ENCODE data around the gene SMG9.
"Not testable (repeated sequence)": the region's sequence is repeated elsewhere in the genome, so short reads cannot be mapped to it uniquely, and the experiment has no call there.

Gene SMG9

GRCh38 chr19:43779147-43779819 is 24.5 kb upstream of the SMG9 start:
- DNase-seq = peak; percentile 30 to 68

- DNase-seq = no peak
Observed at GRCh38 chr19:43778651-43779050, 23.9 kb upstream of the SMG9 start.

- DNase-seq = peak in 1 of 2 donors; percentile 26
Observed at GRCh38 chr19:43777163-43777695, 22.5 kb upstream of the SMG9 start.

GRCh38 chr19:43776286-43776685 is 21.5 kb upstream of the SMG9 start:
- DNase-seq = no peak

GRCh38 chr19:43775299-43775890 is 20.6 kb upstream of the SMG9 start:
- DNase-seq = no peak

GRCh38 chr19:43774940-43775258 is 20.1 kb upstream of the SMG9 start:
- not testable (repeated sequence) for DNase-seq

- DNase-seq = peak in 1 of 2 donors; percentile 19
Observed at GRCh38 chr19:43774103-43774939, 19.6 kb upstream of the SMG9 start.

GRCh38 chr19:43773725-43774102 is 19.0 kb upstream of the SMG9 start:
- DNase-seq = no peak

- DNase-seq = no peak
Observed at GRCh38 chr19:43769256-43769655, 14.5 kb upstream of the SMG9 start.

- peak; percentile 85 to 89 for DNase-seq
Observed at GRCh38 chr19:43768273-43769050, 13.7 kb upstream of the SMG9 start.

- DNase-seq = no peak
Observed at GRCh38 chr19:43767818-43768217, 13.1 kb upstream of the SMG9 start.

GRCh38 chr19:43767316-43767715 is 12.6 kb upstream of the SMG9 start:
- no peak for DNase-seq

GRCh38 chr19:43766755-43767043 is 11.9 kb upstream of the SMG9 start:
- DNase-seq = no peak

- peak; percentile 93 to 99 for DNase-seq
Observed at GRCh38 chr19:43765109-43765876, 10.5 kb upstream of the SMG9 start.

GRCh38 chr19:43764684-43765083 is 9.9 kb upstream of the SMG9 start:
- not testable (repeated sequence) for DNase-seq

GRCh38 chr19:43763473-43763939 is 8.7 kb upstream of the SMG9 start:
- DNase-seq = peak; percentile 96 to 100

GRCh38 chr19:43762814-43763213 is 8.1 kb upstream of the SMG9 start:
- no peak for DNase-seq

GRCh38 chr19:43760941-43761340 is 6.2 kb upstream of the SMG9 start:
- DNase-seq = no peak

- DNase-seq = peak; percentile 29 to 30
Observed at GRCh38 chr19:43759515-43759914, 4.8 kb upstream of the SMG9 start.

- peak; percentile 86 to 94 for DNase-seq
Observed at GRCh38 chr19:43755256-43755801, 567 bp upstream of the SMG9 start.

GRCh38 chr19:43754253-43754502 is 584 bp downstream of the SMG9 start:
- no peak for DNase-seq

GRCh38 chr19:43752287-43752875 is 2.4 kb downstream of the SMG9 start:
- DNase-seq = no peak

All from inflammatory macrophage treated with lipopolysaccharide for 1 hour (primary cell).